Measurements from ENCODE around the gene TMEM108.
A peak's percentile ranks its signal among the peaks of the same experiment; 100 is the strongest.

- no peak for TF ChIP-seq EZH2 (IDR thresholded peaks at IDR 0.05; ENCODE audit: low read depth, unreplicated experiment)
- TF ChIP-seq CTCF (conservative IDR thresholded peaks at IDR 0.05; ENCODE audit: low read depth in 2 of 2): peak; percentile 56 to 64
- TF ChIP-seq, protein P1, sequence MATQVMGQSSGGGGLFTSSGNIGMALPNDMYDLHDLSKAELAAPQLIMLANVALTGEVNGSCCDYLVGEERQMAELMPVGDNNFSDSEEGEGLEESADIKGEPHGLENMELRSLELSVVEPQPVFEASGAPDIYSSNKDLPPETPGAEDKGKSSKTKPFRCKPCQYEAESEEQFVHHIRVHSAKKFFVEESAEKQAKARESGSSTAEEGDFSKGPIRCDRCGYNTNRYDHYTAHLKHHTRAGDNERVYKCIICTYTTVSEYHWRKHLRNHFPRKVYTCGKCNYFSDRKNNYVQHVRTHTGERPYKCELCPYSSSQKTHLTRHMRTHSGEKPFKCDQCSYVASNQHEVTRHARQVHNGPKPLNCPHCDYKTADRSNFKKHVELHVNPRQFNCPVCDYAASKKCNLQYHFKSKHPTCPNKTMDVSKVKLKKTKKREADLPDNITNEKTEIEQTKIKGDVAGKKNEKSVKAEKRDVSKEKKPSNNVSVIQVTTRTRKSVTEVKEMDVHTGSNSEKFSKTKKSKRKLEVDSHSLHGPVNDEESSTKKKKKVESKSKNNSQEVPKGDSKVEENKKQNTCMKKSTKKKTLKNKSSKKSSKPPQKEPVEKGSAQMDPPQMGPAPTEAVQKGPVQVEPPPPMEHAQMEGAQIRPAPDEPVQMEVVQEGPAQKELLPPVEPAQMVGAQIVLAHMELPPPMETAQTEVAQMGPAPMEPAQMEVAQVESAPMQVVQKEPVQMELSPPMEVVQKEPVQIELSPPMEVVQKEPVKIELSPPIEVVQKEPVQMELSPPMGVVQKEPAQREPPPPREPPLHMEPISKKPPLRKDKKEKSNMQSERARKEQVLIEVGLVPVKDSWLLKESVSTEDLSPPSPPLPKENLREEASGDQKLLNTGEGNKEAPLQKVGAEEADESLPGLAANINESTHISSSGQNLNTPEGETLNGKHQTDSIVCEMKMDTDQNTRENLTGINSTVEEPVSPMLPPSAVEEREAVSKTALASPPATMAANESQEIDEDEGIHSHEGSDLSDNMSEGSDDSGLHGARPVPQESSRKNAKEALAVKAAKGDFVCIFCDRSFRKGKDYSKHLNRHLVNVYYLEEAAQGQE (IDR thresholded peaks at IDR 0.05; ENCODE audit: unreplicated experiment): no peak
- no peak for TF ChIP-seq POLR2AphosphoS5 (IDR thresholded peaks at IDR 0.05; ENCODE audit: low read depth)
- TF ChIP-seq CREB1 (CRISPR knock-in tag; IDR thresholded peaks at IDR 0.05; ENCODE audit: low read depth): no peak
- no peak for TF ChIP-seq JUNB (IDR thresholded peaks at IDR 0.05; ENCODE audit: unreplicated experiment)
- TF ChIP-seq EZH2phosphoT487 (IDR thresholded peaks at IDR 0.05; ENCODE audit: unreplicated experiment): no peak
- TF ChIP-seq, protein P2, sequence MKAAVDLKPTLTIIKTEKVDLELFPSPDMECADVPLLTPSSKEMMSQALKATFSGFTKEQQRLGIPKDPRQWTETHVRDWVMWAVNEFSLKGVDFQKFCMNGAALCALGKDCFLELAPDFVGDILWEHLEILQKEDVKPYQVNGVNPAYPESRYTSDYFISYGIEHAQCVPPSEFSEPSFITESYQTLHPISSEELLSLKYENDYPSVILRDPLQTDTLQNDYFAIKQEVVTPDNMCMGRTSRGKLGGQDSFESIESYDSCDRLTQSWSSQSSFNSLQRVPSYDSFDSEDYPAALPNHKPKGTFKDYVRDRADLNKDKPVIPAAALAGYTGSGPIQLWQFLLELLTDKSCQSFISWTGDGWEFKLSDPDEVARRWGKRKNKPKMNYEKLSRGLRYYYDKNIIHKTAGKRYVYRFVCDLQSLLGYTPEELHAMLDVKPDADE (IDR thresholded peaks at IDR 0.05): no peak
- no peak for TF ChIP-seq NANOG (IDR thresholded peaks at IDR 0.05; ENCODE audit: borderline replicate concordance)
Observed at GRCh38 chr3:133168025-133168401, 129.8 kb downstream of the TMEM108 start.
